Mucosa of rectum (tissue), 2 donors: ENCODE data around the gene SEMA6A.

Experiments
- H3K27ac ChIP-seq, 2 donors: one replicate each; pipeline ENCODE4 v1.7.0; 2013; ENCODE audit warnings: inconsistent platforms in 2 of 2, low read depth in 2 of 2, low read length in 2 of 2
- H3K27me3 ChIP-seq, 2 donors: one replicate each; pipeline ENCODE4 v1.7.0; 2013; ENCODE audit warnings: low read length in 2 of 2; ENCODE audit not compliant: control insufficient read depth in 2 of 2, insufficient read depth in 2 of 2
- H3K36me3 ChIP-seq, 2 donors: one replicate each; pipeline ENCODE4 v1.7.0; 2013; ENCODE audit warnings: low read length in 2 of 2; ENCODE audit not compliant: control insufficient read depth in 2 of 2, insufficient read depth in 2 of 2
- H3K4me1 ChIP-seq, 2 donors: one replicate each; pipeline ENCODE4 v1.7.0; 2013; ENCODE audit warnings: low read length in 2 of 2, mild to moderate bottlenecking in 1 of 2; ENCODE audit not compliant: control insufficient read depth in 2 of 2, insufficient read depth in 2 of 2
- H3K4me3 ChIP-seq, 2 donors: one replicate each; pipeline ENCODE4 v1.7.0; 2013; ENCODE audit warnings: low read length in 2 of 2
- H3K9ac ChIP-seq, 2 donors: one replicate each; pipeline ENCODE4 v1.7.0; 2013; ENCODE audit warnings: low read length in 2 of 2, low read depth in 1 of 2, mild to moderate bottlenecking in 1 of 2
- H3K9me3 ChIP-seq, 2 donors: one replicate each; pipeline ENCODE4 v1.7.0; 2013; ENCODE audit warnings: low read length in 2 of 2; ENCODE audit not compliant: control insufficient read depth in 2 of 2
- donor health status: healthy.
- donor health status: Normal muscosa, but diverticular disease.

The SEMA6A gene

GRCh38 chr5:116600876-116601275, 26.3 kb upstream of the SEMA6A start:
- no peak overlapping the region for H3K9ac ChIP-seq
- H3K36me3 ChIP-seq: no peaks in the 10 kb centered on the region
- no peak overlapping the region for H3K4me3 ChIP-seq
- H3K27me3 ChIP-seq: no peaks in the 10 kb centered on the region
- H3K27ac ChIP-seq: no peak overlapping the region
- H3K4me1 ChIP-seq: no peaks in the 10 kb centered on the region
- no peaks in the 10 kb centered on the region for H3K9me3 ChIP-seq

GRCh38 chr5:116598911-116599310, 24.3 kb upstream of the SEMA6A start:
- H3K9me3 ChIP-seq: no peaks in the 10 kb centered on the region
- no peaks in the 10 kb centered on the region for H3K27me3 ChIP-seq
- H3K4me1 ChIP-seq: no peaks in the 10 kb centered on the region
- no peak overlapping the region for H3K27ac ChIP-seq
- no peak overlapping the region for H3K9ac ChIP-seq
- H3K36me3 ChIP-seq: no peaks in the 10 kb centered on the region
- H3K4me3 ChIP-seq: no peak overlapping the region

GRCh38 chr5:116595498-116595897, 20.9 kb upstream of the SEMA6A start:
- no peak overlapping the region for H3K27ac ChIP-seq
- H3K9ac ChIP-seq: no peak overlapping the region

GRCh38 chr5:116593340-116593739, 18.7 kb upstream of the SEMA6A start:
- Histone ChIP-seq H3K4me3 (no peak overlapping the region), H3K36me3 (no peaks in the 10 kb centered on the region), H3K9ac (no peak overlapping the region), H3K27ac (no peak overlapping the region), H3K27me3 (no peaks in the 10 kb centered on the region), H3K9me3 (no peaks in the 10 kb centered on the region), H3K4me1 (no peaks in the 10 kb centered on the region)

More at GRCh38 chr5:116595498-116595897, 20.9 kb upstream of the SEMA6A start:
- Histone ChIP-seq H3K9me3 (no peaks in the 10 kb centered on the region), H3K36me3 (no peaks in the 10 kb centered on the region), H3K4me1 (no peaks in the 10 kb centered on the region), H3K27me3 (no peaks in the 10 kb centered on the region), H3K4me3 (no peak overlapping the region)

- Histone ChIP-seq H3K4me1 (no peaks in the 10 kb centered on the region), H3K4me3 (no peak overlapping the region), H3K9ac (no peak overlapping the region), H3K9me3 (no peaks in the 10 kb centered on the region), H3K27ac (no peak overlapping the region), H3K27me3 (no peaks in the 10 kb centered on the region), H3K36me3 (no peaks in the 10 kb centered on the region)
Measured at GRCh38 chr5:116585227-116585626, 10.6 kb upstream of the SEMA6A start.

GRCh38 chr5:116583862-116584222, 9.2 kb upstream of the SEMA6A start:
- Histone ChIP-seq H3K27me3 (no peaks in the 10 kb centered on the region), H3K9me3 (no peaks in the 10 kb centered on the region), H3K36me3 (no peaks in the 10 kb centered on the region), H3K9ac (no peak overlapping the region), H3K27ac (no peak overlapping the region), H3K4me1 (no peaks in the 10 kb centered on the region), H3K4me3 (no peak overlapping the region)

GRCh38 chr5:116583085-116583861, 8.7 kb upstream of the SEMA6A start:
- Histone ChIP-seq H3K4me1 (no peaks in the 10 kb centered on the region), H3K36me3 (no peaks in the 10 kb centered on the region), H3K4me3 (no peak overlapping the region), H3K9me3 (no peaks in the 10 kb centered on the region), H3K9ac (no peak overlapping the region), H3K27ac (no peak overlapping the region), H3K27me3 (no peaks in the 10 kb centered on the region)

GRCh38 chr5:116581910-116582309, 7.3 kb upstream of the SEMA6A start:
- Histone ChIP-seq H3K36me3 (no peaks in the 10 kb centered on the region), H3K9ac (no peak overlapping the region), H3K4me3 (no peak overlapping the region), H3K4me1 (no peaks in the 10 kb centered on the region), H3K9me3 (no peaks in the 10 kb centered on the region), H3K27ac (no peak overlapping the region), H3K27me3 (no peaks in the 10 kb centered on the region)

GRCh38 chr5:116579144-116579543, 4.5 kb upstream of the SEMA6A start:
- no peak overlapping the region for H3K4me3 ChIP-seq
- no peaks in the 10 kb centered on the region for H3K9me3 ChIP-seq
- H3K36me3 ChIP-seq: no peaks in the 10 kb centered on the region
- H3K27ac ChIP-seq: no peak overlapping the region
- no peak overlapping the region for H3K9ac ChIP-seq
- peaks cover 0 to 11% of the 10 kb centered on the region in 2 donors for H3K4me1 ChIP-seq
- H3K27me3 ChIP-seq: peaks cover 0 to 3% of the 10 kb centered on the region in 2 donors

- H3K9ac ChIP-seq: no peak overlapping the region
- no peak overlapping the region for H3K4me3 ChIP-seq
- no peaks in the 10 kb centered on the region for H3K36me3 ChIP-seq
- peaks cover 0 to 3% of the 10 kb centered on the region in 2 donors for H3K27me3 ChIP-seq
- peaks cover 1 to 14% of the 10 kb centered on the region in 2 donors for H3K4me1 ChIP-seq
- H3K27ac ChIP-seq: no peak overlapping the region
- no peaks in the 10 kb centered on the region for H3K9me3 ChIP-seq
Measured at GRCh38 chr5:116578676-116579075, 4.1 kb upstream of the SEMA6A start.
